Measurements from ENCODE around the gene CLDN6.
A peak's percentile ranks its signal among the peaks of the same experiment; 100 is the strongest.

DNA sequence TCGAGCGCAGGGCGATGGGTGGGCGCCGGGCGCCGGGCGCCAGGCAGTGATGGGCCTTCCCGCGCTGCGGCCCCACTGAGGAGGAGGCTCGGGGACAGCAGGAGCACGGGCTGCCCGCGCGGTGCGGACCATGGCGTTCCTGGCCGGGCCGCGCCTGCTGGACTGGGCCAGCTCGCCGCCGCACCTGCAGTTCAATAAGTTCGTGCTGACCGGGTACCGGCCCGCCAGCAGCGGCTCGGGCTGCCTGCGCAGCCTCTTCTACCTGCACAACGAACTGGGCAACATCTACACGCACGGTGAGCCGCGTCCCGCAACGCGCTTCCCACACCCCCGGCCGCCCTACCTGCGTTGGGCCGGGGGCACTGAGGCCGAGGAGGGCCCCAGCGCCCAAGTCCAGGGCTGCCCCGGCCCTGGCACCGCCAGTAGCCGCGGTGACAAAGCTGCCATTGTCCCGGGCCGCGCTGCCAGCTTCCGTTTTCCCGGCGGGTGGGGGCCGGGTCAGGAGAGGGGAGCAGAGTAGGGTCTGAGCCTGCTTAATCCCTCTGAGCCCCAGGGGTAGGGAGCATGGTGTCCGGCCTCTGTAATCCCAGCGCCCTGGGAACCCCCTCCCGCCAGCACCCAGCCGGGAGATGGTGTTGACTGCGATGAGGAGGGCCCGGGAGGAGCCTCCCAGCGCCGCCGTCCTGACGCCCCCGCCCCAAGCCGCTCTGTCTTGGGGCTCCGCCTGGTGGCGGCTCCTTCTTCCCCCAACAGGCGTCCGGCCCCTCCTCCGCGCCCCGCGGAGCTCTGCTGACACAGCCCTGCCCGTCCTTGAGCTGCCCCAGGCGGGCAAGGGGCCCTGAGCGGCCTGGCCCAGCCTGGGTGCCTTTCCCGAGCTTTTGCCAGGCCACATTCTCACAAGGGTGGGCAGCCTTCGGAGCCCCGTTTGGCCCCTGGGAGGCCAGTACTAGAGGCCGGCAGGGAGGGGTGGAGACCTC, 48.1 kb downstream of the CLDN6 start:
- TF ChIP-seq L3MBTL2 (IDR thresholded peaks at IDR 0.05) (no peak), HDAC8 (tag; IDR thresholded peaks at IDR 0.05) (no peak), POLR2A (conservative IDR thresholded peaks at IDR 0.05) (peak; percentile 59), MAFK (IDR thresholded peaks at IDR 0.05; ENCODE audit: low read length) (no peak), TOE1 (IDR thresholded peaks at IDR 0.05; ENCODE audit: borderline replicate concordance) (no peak), TOE1 (CRISPR knock-in tag; IDR thresholded peaks at IDR 0.05; ENCODE audit: borderline replicate concordance, low read depth) (no peak), MAFF (IDR thresholded peaks at IDR 0.05; ENCODE audit: low read length) (no peak), POLR3A (IDR thresholded peaks at IDR 0.05; ENCODE audit: borderline replicate concordance, extremely low read depth, insufficient read depth, insufficient read length) (no peak), ZZZ3 (IDR thresholded peaks at IDR 0.05) (no peak)
- TF ChIP-seq, protein P1, sequence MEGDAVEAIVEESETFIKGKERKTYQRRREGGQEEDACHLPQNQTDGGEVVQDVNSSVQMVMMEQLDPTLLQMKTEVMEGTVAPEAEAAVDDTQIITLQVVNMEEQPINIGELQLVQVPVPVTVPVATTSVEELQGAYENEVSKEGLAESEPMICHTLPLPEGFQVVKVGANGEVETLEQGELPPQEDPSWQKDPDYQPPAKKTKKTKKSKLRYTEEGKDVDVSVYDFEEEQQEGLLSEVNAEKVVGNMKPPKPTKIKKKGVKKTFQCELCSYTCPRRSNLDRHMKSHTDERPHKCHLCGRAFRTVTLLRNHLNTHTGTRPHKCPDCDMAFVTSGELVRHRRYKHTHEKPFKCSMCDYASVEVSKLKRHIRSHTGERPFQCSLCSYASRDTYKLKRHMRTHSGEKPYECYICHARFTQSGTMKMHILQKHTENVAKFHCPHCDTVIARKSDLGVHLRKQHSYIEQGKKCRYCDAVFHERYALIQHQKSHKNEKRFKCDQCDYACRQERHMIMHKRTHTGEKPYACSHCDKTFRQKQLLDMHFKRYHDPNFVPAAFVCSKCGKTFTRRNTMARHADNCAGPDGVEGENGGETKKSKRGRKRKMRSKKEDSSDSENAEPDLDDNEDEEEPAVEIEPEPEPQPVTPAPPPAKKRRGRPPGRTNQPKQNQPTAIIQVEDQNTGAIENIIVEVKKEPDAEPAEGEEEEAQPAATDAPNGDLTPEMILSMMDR (IDR thresholded peaks at IDR 0.05 in 2 of 3, conservative IDR thresholded peaks at IDR 0.05 in 1 of 3; ENCODE audit: insufficient read depth in 2 of 3, low read depth in 1 of 3, low read length in 3 of 3): peak; percentile 75 to 92 (median 82)

Measured in K562 (cell line).